K562 (cell line): ENCODE data around the gene CREB3L2. TPM values are rescaled to one million over a fixed set of nuclear protein-coding genes. Genes with fewer than 3 reads are reported as not detected.

Experiments used
- BRCA1 ChIP-seq, 2 experiments: fragments of 450-650 bp in 1 of 2; sonication (generic) in 1 of 2; formaldehyde crosslinking in 1 of 2; IDR thresholded peaks; 2 replicates each; pipeline versions ENCODE4 v1.5.0 to v1.6.1; 2017 to 2020; ENCODE audit warnings: mild to moderate bottlenecking in 1 of 2, missing genetic modification reagents in 1 of 2
- CBFA2T2 ChIP-seq: fragments of 450-650 bp; conservative IDR thresholded peaks from 2 replicates; pipeline ENCODE4 v1.6.1; 2017; ENCODE audit warnings: mild to moderate bottlenecking
- CBX8 ChIP-seq: fragments of 200-600 bp; sonication (generic); IDR thresholded peaks from 2 replicates; pipeline ENCODE4 v1.6.1; 2012; ENCODE audit warnings: borderline replicate concordance, mixed run types, low read depth, mild to moderate bottlenecking, moderate library complexity, mixed read lengths, low read length, control low read depth, inconsistent platforms; ENCODE audit not compliant: poor library complexity, severe bottlenecking; ENCODE audit errors: extremely low read depth
- CEBPB ChIP-seq: fragments of 450-650 bp; IDR thresholded peaks from 2 replicates; pipeline ENCODE4 v1.6.1; 2016; ENCODE audit warnings: missing genetic modification characterization, missing compliant biosample characterization
- CTBP1 ChIP-seq: fragments of 450-650 bp; IDR thresholded peaks from 2 replicates; pipeline ENCODE4 v1.6.1; 2016; ENCODE audit warnings: borderline replicate concordance
- ELF1 ChIP-seq: fragments of 200-800 bp; sonication (Bioruptor generic); IDR thresholded peaks from 2 replicates; pipeline ENCODE4 v1.6.1; 2016; ENCODE audit warnings: missing genetic modification characterization, missing compliant biosample characterization
- EP300 ChIP-seq: IDR thresholded peaks from 2 replicates; pipeline ENCODE4 v1.6.1; 2012; ENCODE audit warnings: low read length, improper control_type of control experiment
- ESRRA ChIP-seq: fragments of 450-650 bp; IDR thresholded peaks from 2 replicates; pipeline ENCODE4 v1.6.1; 2014; ENCODE audit warnings: low read depth, mild to moderate bottlenecking, moderate library complexity, borderline replicate concordance
- HNRNPH1 ChIP-seq: fragments of 200-400 bp; formaldehyde crosslinking; optimal IDR thresholded peaks from 2 replicates; pipeline ENCODE3; 2017; ENCODE audit warnings: low read depth, mild to moderate bottlenecking, low read length, moderate library complexity
- JUN ChIP-seq, 2 experiments: sonication (generic) in 1 of 2; formaldehyde crosslinking in 1 of 2; IDR thresholded peaks; 2 replicates each; pipeline versions ENCODE4 v1.6.1 to v1.8.0; 2012 to 2022; ENCODE audit warnings: borderline replicate concordance in 2 of 2, mild to moderate bottlenecking in 2 of 2, improper control_type of control experiment in 1 of 2, low read depth in 1 of 2, low read length in 1 of 2, missing genetic modification reagents in 1 of 2
- JUND ChIP-seq, 2 experiments: IDR thresholded peaks; 2 replicates in 1 of 2; 3 replicates in 1 of 2; pipeline ENCODE4 v1.6.1; 2011; ENCODE audit warnings: borderline replicate concordance in 2 of 2, low read depth in 2 of 2, low read length in 2 of 2, improper control_type of control experiment in 1 of 2, missing biosample characterization in 1 of 2, missing genetic modification characterization in 1 of 2, missing genetic modification reagents in 1 of 2
- KDM2B ChIP-seq: fragments of 250-450 bp; sonication (Bioruptor Pico); IDR thresholded peaks from 2 replicates; pipeline ENCODE4 v1.8.0; 2021; ENCODE audit warnings: mild to moderate bottlenecking, moderate library complexity
- MCM7 ChIP-seq, 2 experiments: fragments of 450-650 bp; IDR thresholded peaks; 2 replicates each; pipeline ENCODE4 v1.6.1; 2016 to 2018
- RAD21 ChIP-seq, 2 experiments: fragments of 250-450 bp in 1 of 2; fragments of 450-650 bp in 1 of 2; sonication (Bioruptor Pico) in 1 of 2; formaldehyde crosslinking in 1 of 2; IDR thresholded peaks in 1 of 2; conservative IDR thresholded peaks in 1 of 2; 2 replicates each; pipeline versions ENCODE4 v1.4.0 to v1.8.0; 2020 to 2022; ENCODE audit warnings: mild to moderate bottlenecking in 2 of 2, moderate library complexity in 1 of 2
- TAF15 ChIP-seq: fragments of 200-400 bp; formaldehyde crosslinking; IDR thresholded peaks from 2 replicates; pipeline ENCODE4 v1.6.1; 2017; ENCODE audit warnings: mild to moderate bottlenecking, low read depth, low read length, moderate library complexity
- VEZF1 ChIP-seq: fragments of 200-800 bp; sonication (Bioruptor generic); IDR thresholded peaks from 2 replicates; pipeline ENCODE4 v1.6.1; 2017; ENCODE audit warnings: missing genetic modification characterization, missing compliant biosample characterization
- YBX1 ChIP-seq: fragments of 450-650 bp; IDR thresholded peaks from 2 replicates; pipeline ENCODE4 v1.7.1; 2016; ENCODE audit warnings: mild to moderate bottlenecking
- ZEB2 ChIP-seq: fragments of 450-650 bp; IDR thresholded peaks from 2 replicates; pipeline ENCODE4 v1.6.1; 2016
- ZNF143 ChIP-seq: sonication (generic); formaldehyde crosslinking; IDR thresholded peaks from 2 replicates; pipeline ENCODE4 v1.9.0; 2022; ENCODE audit warnings: mild to moderate bottlenecking, missing genetic modification reagents
- ZNF277 ChIP-seq: fragments of 250-450 bp; sonication (Bioruptor Pico); IDR thresholded peaks from 2 replicates; pipeline ENCODE4 v1.8.0; 2022; ENCODE audit warnings: inconsistent platforms, mild to moderate bottlenecking, moderate library complexity, borderline replicate concordance
- ZNF583 ChIP-seq: fragments of 250-450 bp; sonication (Bioruptor Pico); IDR thresholded peaks from 2 replicates; pipeline ENCODE4 v1.4.0; 2020
- polyA plus RNA-seq, 8 experiments: library from polyadenylated mRNA; depleted of rRNA in 4 of 8; stranded (reverse) in 5 of 8; unstranded in 3 of 8; fragments of >200 nt; fragmentation: Nextera tagmentation in 2 of 8; fragmentation: Illumina TruSeq in 1 of 8; extraction: Ambion mirVana in 2 of 8; extraction: Trizol in 1 of 8; gene quantifications; 2 replicates each; pipeline versions ENCODE4 v1.2.1 to v1.2.3, GENCODE V29; 2011 to 2014; ENCODE audit warnings: inconsistent platforms in 1 of 8, missing spikeins in 1 of 8
- total RNA-seq, 7 experiments: library from RNA; depleted of rRNA in 6 of 7; stranded (reverse); fragments of >200 nt in 6 of 7; fragmentation: Illumina TruSeq in 2 of 7; extraction: Trizol in 2 of 7; gene quantifications; 2 replicates each; pipeline versions ENCODE4 v1.2.1 to v1.2.3, GENCODE V29; 2011 to 2021; ENCODE audit warnings: low replicate concordance in 1 of 7
- TF ChIP-seq, protein P1 (sequence below): fragments of 450-650 bp; formaldehyde crosslinking; IDR thresholded peaks from 2 replicates; pipeline ENCODE4 v1.4.0; 2020; ENCODE audit warnings: mild to moderate bottlenecking, moderate library complexity

CREB3L2 gene
- total and polyA plus RNA-seq, 9 of the 15 experiments (the other 6 are each of a cell fraction or from before 2014, with no cell fraction given): 7.1 to 45.6 (median 15.8) TPM

GRCh38 chr7:137932881-137933269, 69.0 kb downstream of the CREB3L2 start (continued):
- no peak for TF ChIP-seq JUN (IDR thresholded peaks at IDR 0.05; ENCODE audit: borderline replicate concordance, low read depth, low read length)
- no peak for TF ChIP-seq JUN (CRISPR knock-in tag; IDR thresholded peaks at IDR 0.05; ENCODE audit: borderline replicate concordance)
- no peak for TF ChIP-seq ZNF277
- no peak for TF ChIP-seq KDM2B
- no peak for TF ChIP-seq BRCA1 (IDR thresholded peaks at IDR 0.05)
- no peak for TF ChIP-seq BRCA1 (CRISPR knock-in tag; IDR thresholded peaks at IDR 0.05)
- TF ChIP-seq, protein P1, sequence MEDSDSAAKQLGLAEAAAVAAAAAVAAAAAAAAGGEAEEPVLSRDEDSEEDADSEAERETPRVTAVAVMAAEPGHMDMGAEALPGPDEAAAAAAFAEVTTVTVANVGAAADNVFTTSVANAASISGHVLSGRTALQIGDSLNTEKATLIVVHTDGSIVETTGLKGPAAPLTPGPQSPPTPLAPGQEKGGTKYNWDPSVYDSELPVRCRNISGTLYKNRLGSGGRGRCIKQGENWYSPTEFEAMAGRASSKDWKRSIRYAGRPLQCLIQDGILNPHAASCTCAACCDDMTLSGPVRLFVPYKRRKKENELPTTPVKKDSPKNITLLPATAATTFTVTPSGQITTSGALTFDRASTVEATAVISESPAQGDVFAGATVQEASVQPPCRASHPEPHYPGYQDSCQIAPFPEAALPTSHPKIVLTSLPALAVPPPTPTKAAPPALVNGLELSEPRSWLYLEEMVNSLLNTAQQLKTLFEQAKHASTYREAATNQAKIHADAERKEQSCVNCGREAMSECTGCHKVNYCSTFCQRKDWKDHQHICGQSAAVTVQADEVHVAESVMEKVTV (CRISPR knock-in tag): 0 out of 2 replicates have a peak, but pooled peaks have one; percentile 9
- TF ChIP-seq ZNF143: no peak
- 0 out of 2 replicates have a peak, but pooled peaks have one; percentile 8 for TF ChIP-seq CTBP1
- peak; percentile 38 for TF ChIP-seq CEBPB (tag)
- TF ChIP-seq HNRNPH1: no peak
- TF ChIP-seq ZNF583 (CRISPR knock-in tag): 0 out of 2 replicates have a peak, but pooled peaks have one; percentile 31
- TF ChIP-seq MCM7 (IDR thresholded peaks at IDR 0.05): no peak
- TF ChIP-seq TAF15: no peak
- peak; percentile 55; the same call in 1 of the 2 replicates for TF ChIP-seq ZEB2
- 0 out of 2 replicates have a peak, but pooled peaks have one; percentile 7 for TF ChIP-seq VEZF1 (CRISPR knock-in tag)
- no peak for TF ChIP-seq CBX8
- peak; percentile 37; the same call in 1 of the 2 replicates for TF ChIP-seq ESRRA
- no peak for TF ChIP-seq YBX1
- TF ChIP-seq RAD21 (CRISPR knock-in tag; conservative IDR thresholded peaks at IDR 0.05 in 1 of 2, IDR thresholded peaks at IDR 0.05 in 1 of 2): 0 out of 4 replicates have a peak, but pooled peaks of 1 of the 2 experiments have one; percentile 4
- TF ChIP-seq CBFA2T2: peak; percentile 15; the same call in 1 of the 2 replicates
- peak; percentile 64; the same call in 1 of the 2 replicates for TF ChIP-seq ELF1 (tag)
- TF ChIP-seq JUND (IDR thresholded peaks at IDR 0.05; ENCODE audit: borderline replicate concordance, low read depth, low read length): peak; percentile 16; the same call in 1 of the 2 replicates
- no peak; the same call in 2 of the 3 replicates for TF ChIP-seq JUND (tag; IDR thresholded peaks at IDR 0.05; ENCODE audit: borderline replicate concordance, low read depth, low read length)
- TF ChIP-seq EP300: peak; percentile 12; the same call in 1 of the 2 replicates
